Astrocyte (in vitro differentiated cells and primary cell): ENCODE results near the gene FAM124A. TPM values are rescaled to one million over a fixed set of nuclear protein-coding genes. Genes with fewer than 3 reads are reported as not detected.

Experiments
- DNase-seq: peaks from one replicate; pipeline ENCODE4 v3.0.0-alpha.2; 2010; ENCODE audit warnings: low read depth
- FAIRE-seq: peaks from 2 replicates; lab custom pipeline; 2011; peaks lifted over from hg19 to GRCh38; lab: Jason Lieb, UNC
- H2AFZ ChIP-seq: 2 replicates; pipeline ENCODE4 v1.6.0; 2012; ENCODE audit warnings: low read depth, low read length, inconsistent platforms
- H3K27ac ChIP-seq: 2 replicates; pipeline ENCODE4 v1.5.1; 2011; ENCODE audit warnings: low read depth, low read length, inconsistent platforms
- H3K27me3 ChIP-seq: 2 replicates; pipeline ENCODE4 v1.6.0; 2011; ENCODE audit warnings: low read length, inconsistent platforms; ENCODE audit not compliant: insufficient read depth
- H3K36me3 ChIP-seq: 2 replicates; pipeline ENCODE4 v1.5.1; 2011; ENCODE audit warnings: low read length, inconsistent platforms; ENCODE audit not compliant: insufficient read depth
- H3K4me1 ChIP-seq: 2 replicates; pipeline ENCODE4 v1.5.1; 2011; ENCODE audit warnings: low read length, inconsistent platforms; ENCODE audit not compliant: insufficient read depth
- H3K4me2 ChIP-seq: 2 replicates; pipeline ENCODE4 v1.6.0; 2012; ENCODE audit warnings: low read length, inconsistent platforms
- H3K4me3 ChIP-seq: 2 replicates; pipeline ENCODE4 v1.5.1; 2011; ENCODE audit warnings: low read depth, mild to moderate bottlenecking, low read length, inconsistent platforms; ENCODE audit not compliant: insufficient read depth
- H3K79me2 ChIP-seq: 2 replicates; pipeline ENCODE4 v1.6.0; 2012; ENCODE audit warnings: mild to moderate bottlenecking, low read length, inconsistent platforms; ENCODE audit not compliant: insufficient read depth
- H3K9ac ChIP-seq: 2 replicates; pipeline ENCODE4 v1.6.0; 2012; ENCODE audit warnings: mild to moderate bottlenecking, low read length, inconsistent platforms
- H3K9me3 ChIP-seq: 2 replicates; pipeline ENCODE4 v1.5.1; 2012; ENCODE audit warnings: low read depth, mild to moderate bottlenecking, low read length, inconsistent platforms; ENCODE audit not compliant: insufficient read depth
- H4K20me1 ChIP-seq: 2 replicates; pipeline ENCODE4 v1.6.0; 2012; ENCODE audit warnings: low read length, inconsistent platforms; ENCODE audit not compliant: insufficient read depth
- H3K27ac Mint-ChIP-seq: one replicate; pipeline ENCODE4 v1.8.0; 2021; ENCODE audit warnings: mild to moderate bottlenecking, mixed read lengths; ENCODE audit not compliant: unreplicated experiment
- H3K27me3 Mint-ChIP-seq: one replicate; pipeline ENCODE4 v1.8.0; 2021; ENCODE audit warnings: low read depth, mixed read lengths; ENCODE audit not compliant: unreplicated experiment
- H3K36me3 Mint-ChIP-seq: one replicate; pipeline ENCODE4 v1.8.0; 2021; ENCODE audit warnings: low read depth, mixed read lengths; ENCODE audit not compliant: unreplicated experiment
- H3K4me1 Mint-ChIP-seq: one replicate; pipeline ENCODE4 v1.8.0; 2021; ENCODE audit warnings: low read depth, mixed read lengths; ENCODE audit not compliant: unreplicated experiment
- H3K4me3 Mint-ChIP-seq: one replicate; pipeline ENCODE4 v1.8.0; 2021; ENCODE audit warnings: mild to moderate bottlenecking, moderate library complexity, mixed read lengths; ENCODE audit not compliant: unreplicated experiment
- H3K9me3 Mint-ChIP-seq: one replicate; pipeline ENCODE4 v1.8.0; 2021; ENCODE audit warnings: mild to moderate bottlenecking, mixed read lengths; ENCODE audit not compliant: unreplicated experiment
- CTCF ChIP-seq: IDR thresholded peaks from 2 replicates; pipeline ENCODE4 v1.5.1; 2011; ENCODE audit warnings: low read depth, mild to moderate bottlenecking, inconsistent platforms, low read length, moderate library complexity; ENCODE audit not compliant: insufficient read depth
- EZH2 ChIP-seq: IDR thresholded peaks from 2 replicates; pipeline ENCODE4 v1.6.1; 2012; ENCODE audit warnings: mild to moderate bottlenecking, low read length, inconsistent platforms; ENCODE audit not compliant: insufficient read depth
- total RNA-seq: library from RNA; stranded (reverse); gene quantifications from 2 replicates; pipeline ENCODE4 v1.2.1, GENCODE V29; 2021

FAM124A gene
- total RNA-seq, 1 donor from 2014 or later = 1.1 TPM

GRCh38 chr13:51206584-51206983 is 15.6 kb upstream of the FAM124A start:
- Mint-ChIP-seq H3K4me3 (no peak overlapping the region), H3K27me3 (peaks cover 46% of the 10 kb centered on the region), H3K27ac (no peak overlapping the region), H3K4me1 (no peaks in the 10 kb centered on the region), H3K9me3 (no peaks in the 10 kb centered on the region), H3K36me3 (no peaks in the 10 kb centered on the region)
- Histone ChIP-seq H3K36me3 (no peaks in the 10 kb centered on the region), H4K20me1 (no peaks in the 10 kb centered on the region), H3K9ac (no peak overlapping the region), H3K79me2 (no peaks in the 10 kb centered on the region), H3K27me3 (peaks cover 35% of the 10 kb centered on the region), H2AFZ (no peak overlapping the region), H3K4me3 (no peak overlapping the region), H3K9me3 (no peaks in the 10 kb centered on the region), H3K27ac (no peak overlapping the region), H3K4me2 (no peak overlapping the region), H3K4me1 (no peaks in the 10 kb centered on the region)
- FAIRE-seq (no peak), DNase-seq (no peak)
- TF ChIP-seq EZH2 = no peak
- TF ChIP-seq CTCF = no peak

- Histone ChIP-seq H3K27me3 (peaks cover 43% of the 10 kb centered on the region), H3K9ac (no peak overlapping the region), H2AFZ (no peak overlapping the region), H3K27ac (no peak overlapping the region), H3K9me3 (no peaks in the 10 kb centered on the region), H3K36me3 (no peaks in the 10 kb centered on the region), H4K20me1 (no peaks in the 10 kb centered on the region), H3K4me2 (no peak overlapping the region), H3K4me3 (no peak overlapping the region), H3K79me2 (no peaks in the 10 kb centered on the region), H3K4me1 (no peaks in the 10 kb centered on the region)
- FAIRE-seq (no peak), DNase-seq (no peak)
- H3K4me1 Mint-ChIP-seq = no peaks in the 10 kb centered on the region
- H3K9me3 Mint-ChIP-seq = no peaks in the 10 kb centered on the region
- H3K36me3 Mint-ChIP-seq = no peaks in the 10 kb centered on the region
- TF ChIP-seq CTCF (no peak), EZH2 (no peak)
- peaks cover 50% of the 10 kb centered on the region for H3K27me3 Mint-ChIP-seq
- H3K27ac Mint-ChIP-seq = no peak overlapping the region
- H3K4me3 Mint-ChIP-seq = no peak overlapping the region
Measured at GRCh38 chr13:51207881-51208280, 14.3 kb upstream of the FAM124A start.

- Histone ChIP-seq H3K4me3 (no peak overlapping the region), H3K9ac (no peak overlapping the region), H3K79me2 (no peaks in the 10 kb centered on the region), H3K4me2 (no peak overlapping the region), H3K4me1 (no peaks in the 10 kb centered on the region), H3K27ac (no peak overlapping the region), H3K36me3 (no peaks in the 10 kb centered on the region), H3K9me3 (no peaks in the 10 kb centered on the region), H4K20me1 (no peaks in the 10 kb centered on the region), H3K27me3 (peaks cover 43% of the 10 kb centered on the region), H2AFZ (no peak overlapping the region)
- FAIRE-seq = no peak
- H3K27ac Mint-ChIP-seq = no peak overlapping the region
- peaks cover 53% of the 10 kb centered on the region for H3K27me3 Mint-ChIP-seq
- H3K9me3 Mint-ChIP-seq = no peaks in the 10 kb centered on the region
- TF ChIP-seq EZH2 (no peak), CTCF (no peak)
- DNase-seq = no peak
- no peaks in the 10 kb centered on the region for H3K36me3 Mint-ChIP-seq
- no peak overlapping the region for H3K4me3 Mint-ChIP-seq
- H3K4me1 Mint-ChIP-seq = no peaks in the 10 kb centered on the region
Measured at GRCh38 chr13:51208716-51209115, 13.5 kb upstream of the FAM124A start.
